ENCODE data around the gene HEPN1. TPM values are rescaled to one million over a fixed set of nuclear protein-coding genes. Genes with fewer than 3 reads are reported as not detected.

The HEPN1 gene
- total RNA-seq, 4 donors from 2014 or later: not detected

DNA sequence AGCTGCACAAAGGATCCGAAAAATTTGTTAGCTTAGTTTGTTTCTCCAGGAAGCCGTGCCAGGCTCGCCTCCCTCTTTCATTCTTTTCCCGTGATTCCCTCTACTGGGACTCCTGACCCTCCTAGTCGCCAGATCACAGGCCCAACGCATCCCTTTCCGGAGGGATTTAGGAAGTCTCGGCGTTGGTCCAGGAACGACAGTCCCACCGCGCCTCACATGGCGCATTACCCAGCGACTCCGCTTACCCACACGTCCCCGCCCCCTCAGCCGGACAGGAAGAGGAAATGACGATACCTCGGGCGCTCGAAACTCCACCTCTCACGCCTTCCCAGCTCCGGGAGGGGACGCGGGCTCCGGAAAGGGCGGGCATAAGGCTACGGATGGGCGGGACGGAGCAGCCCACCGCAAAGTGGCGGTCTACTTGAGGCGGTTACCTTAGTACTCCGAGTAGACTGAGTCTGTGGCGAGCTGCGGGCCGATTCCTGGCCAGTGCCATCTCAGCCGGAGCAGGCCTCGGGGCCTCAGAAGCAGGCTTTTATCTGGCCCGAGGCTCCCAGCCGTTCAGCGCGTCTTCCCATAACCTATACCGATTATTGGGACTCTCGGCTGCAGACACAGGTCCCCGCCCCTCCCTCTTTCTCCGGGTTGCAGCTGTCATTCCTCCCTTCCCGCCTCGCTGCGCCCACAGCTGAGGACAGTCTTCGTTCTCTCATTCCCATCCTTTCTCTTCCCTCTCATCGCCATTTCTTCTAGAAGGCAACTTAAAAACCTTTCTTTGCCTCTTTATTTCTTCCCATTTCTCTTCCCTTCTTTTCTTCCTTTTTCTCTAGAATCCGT lies 34.9 kb downstream of the HEPN1 start, which contains the start of gene CCDC15:
Gene CCDC15, plus strand, starts transcription at position 450 of the 837 bp plus-strand sequence. CDS start 531 bp downstream, outside the sequence.
- TF ChIP-seq, protein P1, sequence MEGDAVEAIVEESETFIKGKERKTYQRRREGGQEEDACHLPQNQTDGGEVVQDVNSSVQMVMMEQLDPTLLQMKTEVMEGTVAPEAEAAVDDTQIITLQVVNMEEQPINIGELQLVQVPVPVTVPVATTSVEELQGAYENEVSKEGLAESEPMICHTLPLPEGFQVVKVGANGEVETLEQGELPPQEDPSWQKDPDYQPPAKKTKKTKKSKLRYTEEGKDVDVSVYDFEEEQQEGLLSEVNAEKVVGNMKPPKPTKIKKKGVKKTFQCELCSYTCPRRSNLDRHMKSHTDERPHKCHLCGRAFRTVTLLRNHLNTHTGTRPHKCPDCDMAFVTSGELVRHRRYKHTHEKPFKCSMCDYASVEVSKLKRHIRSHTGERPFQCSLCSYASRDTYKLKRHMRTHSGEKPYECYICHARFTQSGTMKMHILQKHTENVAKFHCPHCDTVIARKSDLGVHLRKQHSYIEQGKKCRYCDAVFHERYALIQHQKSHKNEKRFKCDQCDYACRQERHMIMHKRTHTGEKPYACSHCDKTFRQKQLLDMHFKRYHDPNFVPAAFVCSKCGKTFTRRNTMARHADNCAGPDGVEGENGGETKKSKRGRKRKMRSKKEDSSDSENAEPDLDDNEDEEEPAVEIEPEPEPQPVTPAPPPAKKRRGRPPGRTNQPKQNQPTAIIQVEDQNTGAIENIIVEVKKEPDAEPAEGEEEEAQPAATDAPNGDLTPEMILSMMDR (IDR thresholded peaks at IDR 0.05; ENCODE audit: low read depth): no peak

DNA sequence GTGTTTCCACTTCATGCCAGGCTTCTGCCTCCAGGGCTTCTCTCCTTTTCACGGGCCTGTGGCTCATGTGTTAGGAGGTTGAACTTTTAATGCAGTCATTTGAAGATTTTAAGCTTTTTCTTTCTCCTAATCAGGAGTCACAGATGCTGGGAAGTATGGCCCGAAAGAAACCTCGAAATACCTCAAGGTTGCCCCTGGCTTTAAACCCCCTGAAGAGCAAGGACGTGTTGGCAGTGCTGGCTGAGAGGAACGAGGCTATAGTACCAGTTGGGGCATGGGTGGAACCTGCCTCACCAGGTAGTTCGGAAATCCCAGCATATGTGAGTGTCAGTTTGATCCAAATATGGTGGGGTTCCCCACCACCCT lies 35.5 kb downstream of the HEPN1 start:
- TF ChIP-seq, protein P1 (IDR thresholded peaks at IDR 0.05; ENCODE audit: low read depth): no peak

DNA sequence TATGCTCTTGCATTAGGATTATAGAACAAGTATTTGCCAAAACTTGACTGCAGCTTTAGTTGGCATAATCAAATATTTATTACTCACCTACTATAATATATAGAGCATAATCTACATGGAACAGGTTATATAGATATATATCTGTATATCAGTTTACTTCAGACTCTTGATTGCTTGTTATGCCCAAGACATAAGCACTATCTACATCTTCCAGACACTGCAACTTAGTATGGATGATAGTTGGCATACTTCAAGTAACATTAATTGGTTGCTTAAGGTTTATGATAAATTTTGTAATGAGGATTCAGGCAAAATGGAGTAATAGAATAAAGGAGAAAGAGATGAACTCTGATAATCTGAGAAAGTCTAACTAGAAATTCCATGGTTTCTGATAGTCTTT lies 36.0 kb downstream of the HEPN1 start:
- TF ChIP-seq, protein P1 (IDR thresholded peaks at IDR 0.05; ENCODE audit: low read depth): no peak

DNA sequence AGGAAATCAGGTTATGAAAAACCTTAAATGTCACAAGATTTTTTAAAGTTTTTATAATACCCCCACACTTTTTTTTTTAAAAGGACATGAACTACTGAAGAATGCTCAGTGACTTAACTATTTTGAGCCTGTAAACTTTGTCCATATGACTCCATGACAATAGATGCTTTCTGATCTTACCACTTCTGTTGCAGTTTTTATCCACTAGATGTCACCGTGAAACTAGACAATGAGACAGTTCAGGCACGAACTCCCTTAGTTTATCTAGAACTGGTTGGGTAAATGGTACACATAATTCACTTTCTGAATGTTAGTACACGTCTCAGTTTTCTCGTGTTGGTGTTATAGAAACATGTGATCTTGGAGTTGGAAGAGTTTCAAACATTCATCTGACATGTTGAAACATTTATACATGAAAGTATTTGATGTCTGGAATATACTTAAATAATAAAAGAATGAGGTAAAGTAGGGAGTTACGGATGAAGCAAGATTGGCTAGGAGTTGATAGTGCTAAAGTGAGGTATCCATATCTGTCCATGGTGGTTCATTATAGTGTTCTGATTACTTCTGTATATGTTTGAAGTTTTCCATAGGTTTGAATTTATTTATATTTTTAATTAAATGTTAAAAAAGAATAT lies 43.0 kb downstream of the HEPN1 start:
- TF ChIP-seq, protein P1 (IDR thresholded peaks at IDR 0.05; ENCODE audit: low read depth): no peak

Other genes with a start within 250 kb of the HEPN1 start
- 10 to 100 TPM in 3 of 4 donors, 1 to 10 TPM in 1; 8.5 to 17.1 (median 12.8) TPM for gene SIAE, start 245.5 kb upstream of the HEPN1 start, total RNA-seq
- gene SPA17, start 245.3 kb upstream of the HEPN1 start, total RNA-seq: 1 to 10 TPM in 3 of 4 donors, under 1 TPM in 1; 0.94 to 5.3 (median 1.5) TPM
- gene NRGN, start 179.3 kb upstream of the HEPN1 start, total RNA-seq: 1 to 10 TPM in 3 of 4 donors, not detected in 1; 1.3 to 2.0 (median 2.0) TPM
- gene VSIG2, start 167.0 kb upstream of the HEPN1 start, total RNA-seq: not detected
- 10 to 100 TPM; 15.0 to 82.7 (median 38.6) TPM for gene ESAM, start 157.0 kb upstream of the HEPN1 start, total RNA-seq
- 10 to 100 TPM; 11.6 to 23.9 (median 15.0) TPM for gene MSANTD2, start 118.8 kb upstream of the HEPN1 start, total RNA-seq
- 10 to 100 TPM; 10.7 to 19.7 (median 16.7) TPM for gene ROBO3, start 53.8 kb upstream of the HEPN1 start, total RNA-seq
- gene ROBO4, start 21.4 kb upstream of the HEPN1 start, total RNA-seq: 100 to 1,000 TPM in 1 of 4 donors, 10 to 100 TPM in 3; 17.5 to 152 (median 21.0) TPM
- gene HEPACAM, start 16.8 kb downstream of the HEPN1 start, total RNA-seq: 10 to 100 TPM in 3 of 4 donors, 1 to 10 TPM in 1; 8.3 to 62.0 (median 13.6) TPM
- gene CCDC15, start 35.0 kb downstream of the HEPN1 start, total RNA-seq: 1 to 10 TPM; 1.8 to 3.4 (median 2.6) TPM
- gene SLC37A2, start 144.1 kb downstream of the HEPN1 start, total RNA-seq: 10 to 100 TPM; 14.7 to 59.7 (median 22.5) TPM
- 10 to 100 TPM; 15.6 to 34.1 (median 30.8) TPM for gene TMEM218, start 192.4 kb downstream of the HEPN1 start, total RNA-seq
- gene PKNOX2, start 245.5 kb downstream of the HEPN1 start, total RNA-seq: 1 to 10 TPM in 3 of 4 donors, under 1 TPM in 1; 0.51 to 4.3 (median 2.3) TPM